Omental fat pad (tissue), 4 donors: ENCODE measurements around the gene HOXC12. TPM values are rescaled to one million over a fixed set of nuclear protein-coding genes. Genes with fewer than 3 reads are reported as not detected.

ENCODE experiments used
- ATAC-seq: fragments of 150-250 bp; one replicate; pipeline ENCODE4 v1.9.1; 2016; ENCODE audit warnings: mild to moderate bottlenecking, moderate library complexity; ENCODE audit not compliant: low FRiP score
- DNase-seq: peaks from one replicate; pipeline ENCODE4 v3.0.0-alpha.2; 2019; ENCODE audit warnings: low spot score
- CTCF ChIP-seq, 3 donors: fragments of 450-650 bp; IDR thresholded peaks; one replicate each; pipeline ENCODE4 v1.5.1; 2016 to 2017; ENCODE audit warnings: antibody characterized with exemption in 3 of 3, mild to moderate bottlenecking in 3 of 3, moderate library complexity in 2 of 3
- total RNA-seq, 4 donors: library from RNA; depleted of rRNA; stranded (reverse); fragments of >200 nt; gene quantifications; one replicate each; pipeline ENCODE4 v1.1.0, GENCODE V29; 2016

Gene HOXC12
- total RNA-seq, 4 donors from 2014 or later = not detected

GRCh38 chr12:53953831-53954693 is 641 bp upstream of the HOXC12 start:
- DNase-seq (no peak), ATAC-seq (no peak)
- TF ChIP-seq CTCF (IDR thresholded peaks at IDR 0.05) = no peak

DNA sequence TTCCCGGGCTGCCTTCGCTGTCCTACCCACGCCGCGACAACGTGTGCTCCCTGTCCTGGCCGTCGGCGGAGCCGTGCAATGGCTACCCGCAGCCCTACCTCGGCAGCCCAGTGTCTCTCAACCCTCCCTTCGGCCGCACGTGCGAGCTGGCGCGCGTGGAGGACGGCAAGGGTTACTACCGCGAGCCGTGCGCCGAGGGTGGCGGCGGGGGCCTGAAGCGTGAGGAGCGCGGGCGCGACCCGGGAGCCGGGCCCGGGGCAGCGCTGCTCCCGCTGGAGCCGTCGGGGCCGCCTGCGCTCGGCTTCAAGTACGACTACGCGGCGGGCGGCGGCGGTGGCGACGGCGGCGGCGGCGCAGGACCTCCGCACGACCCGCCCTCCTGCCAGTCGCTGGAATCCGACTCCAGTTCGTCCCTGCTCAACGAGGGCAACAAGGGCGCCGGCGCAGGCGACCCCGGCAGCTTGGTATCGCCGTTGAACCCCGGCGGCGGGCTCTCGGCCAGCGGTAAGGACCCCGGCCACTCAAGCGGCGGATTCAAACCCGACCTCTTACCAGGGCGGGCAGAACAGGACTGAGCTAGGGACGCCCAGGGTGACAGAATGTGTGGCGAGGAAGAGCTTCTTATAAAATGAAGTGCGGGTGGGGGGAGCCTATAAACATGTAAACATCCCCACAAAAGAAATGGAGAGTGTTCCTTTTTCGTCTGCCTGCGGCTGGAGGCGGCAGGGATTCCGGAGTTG is 503 bp downstream of the HOXC12 start:
- ATAC-seq = no peak
- no peak for TF ChIP-seq CTCF (IDR thresholded peaks at IDR 0.05)
- no peak for DNase-seq

DNA sequence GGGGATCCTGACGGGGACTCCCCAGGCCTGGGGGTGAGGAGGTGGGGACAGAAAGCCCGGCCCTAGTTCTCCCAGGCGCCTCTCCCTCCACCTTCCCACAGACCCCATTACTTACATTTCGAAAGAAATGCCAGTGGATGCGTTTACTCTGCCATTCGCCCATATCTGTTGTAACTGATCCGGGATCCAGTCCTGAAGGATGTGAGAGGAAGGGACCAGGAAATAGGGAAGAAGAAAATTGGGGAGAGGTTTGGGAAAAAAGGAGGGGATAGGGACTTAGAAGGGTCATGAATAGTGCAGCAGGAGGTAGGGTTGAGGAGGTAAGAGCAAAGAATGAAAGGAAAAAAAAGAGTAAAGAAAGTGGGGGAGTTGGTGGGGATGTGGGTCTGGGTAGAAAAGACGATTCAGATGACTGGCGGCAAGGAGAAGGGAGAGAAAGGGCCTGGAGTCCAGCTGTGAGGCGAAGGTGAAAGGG is 1.1 kb downstream of the HOXC12 start:
- ATAC-seq = no peak
- no peak for TF ChIP-seq CTCF (IDR thresholded peaks at IDR 0.05)
- no peak for DNase-seq

DNA sequence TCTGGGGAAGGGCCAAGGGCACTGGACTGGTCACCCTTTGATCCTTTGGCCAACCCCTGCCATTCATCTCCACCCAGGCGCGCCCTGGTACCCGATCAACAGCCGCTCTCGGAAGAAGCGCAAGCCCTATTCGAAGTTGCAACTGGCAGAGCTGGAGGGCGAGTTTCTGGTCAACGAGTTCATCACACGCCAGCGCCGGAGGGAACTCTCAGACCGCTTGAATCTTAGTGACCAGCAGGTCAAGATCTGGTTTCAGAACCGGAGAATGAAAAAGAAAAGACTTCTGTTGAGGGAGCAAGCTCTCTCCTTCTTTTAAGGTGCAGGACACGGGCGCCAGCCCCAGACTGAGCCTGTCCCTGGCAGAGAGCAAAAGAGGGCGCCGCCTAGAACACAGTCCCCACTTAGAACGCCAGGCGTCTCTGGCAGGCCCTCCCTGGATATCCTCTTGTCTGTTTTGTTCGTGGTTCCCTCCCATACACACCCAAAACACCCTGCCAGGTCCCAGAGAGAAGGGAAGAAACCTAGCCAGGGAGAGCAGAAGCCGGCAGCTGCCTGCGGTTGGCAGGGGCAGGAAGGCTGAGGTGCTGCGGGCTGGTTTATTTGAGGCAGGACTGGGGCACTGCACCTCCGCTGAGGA is 1.7 kb downstream of the HOXC12 start:
- no peak for ATAC-seq
- no peak for TF ChIP-seq CTCF (IDR thresholded peaks at IDR 0.05)
- DNase-seq = no peak

DNA sequence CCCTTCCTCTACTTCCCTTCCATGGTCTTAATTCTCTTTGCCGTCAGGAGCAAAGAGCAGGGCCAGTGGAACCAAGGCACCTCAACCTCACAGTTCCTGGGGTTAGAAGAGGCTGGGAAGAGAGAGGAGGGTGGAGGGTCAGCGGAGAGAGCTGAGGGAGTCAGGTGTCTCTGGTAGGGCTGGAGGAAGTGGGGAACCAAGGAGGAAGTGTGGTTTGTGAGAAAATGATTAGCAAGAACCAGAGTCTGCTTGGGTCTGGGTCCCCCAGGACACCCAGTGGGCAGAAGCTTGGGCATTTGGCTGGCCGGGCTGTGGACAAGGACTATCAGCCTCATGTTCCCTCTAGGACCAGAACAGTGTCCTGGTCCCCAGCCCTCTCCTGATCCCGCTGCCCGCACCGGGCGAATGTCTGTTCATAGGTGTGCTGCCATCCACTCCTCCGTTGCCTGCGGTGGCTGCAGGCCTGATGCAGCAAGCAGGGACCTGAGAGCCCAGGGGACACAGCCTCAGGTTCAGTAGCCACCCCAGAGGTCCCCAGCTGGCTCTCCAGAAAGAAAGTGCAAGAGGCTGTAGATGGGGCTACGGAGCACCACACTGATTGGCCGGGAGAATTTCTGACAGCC is 2.3 kb downstream of the HOXC12 start:
- DNase-seq (no peak), ATAC-seq (no peak)
- no peak for TF ChIP-seq CTCF (IDR thresholded peaks at IDR 0.05)

DNA sequence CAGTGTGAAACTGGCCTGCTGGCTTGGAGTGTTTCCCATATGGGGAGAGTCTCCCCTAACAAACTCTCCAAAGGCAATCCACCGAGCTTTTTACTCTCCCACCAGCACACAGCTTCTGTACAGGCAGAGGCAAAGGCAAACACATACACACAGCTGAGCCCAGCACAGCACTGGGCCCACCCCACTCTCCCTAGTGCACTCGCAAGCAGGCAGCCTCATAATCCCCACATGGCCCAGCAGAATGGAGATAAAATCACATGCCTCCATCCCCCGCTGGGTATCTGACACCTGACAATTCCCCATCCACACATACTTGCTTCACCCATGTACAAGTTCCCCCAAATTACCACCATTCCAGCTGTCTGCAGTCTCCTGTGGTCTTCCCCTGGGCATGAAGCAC is 3.4 kb downstream of the HOXC12 start:
- TF ChIP-seq CTCF (IDR thresholded peaks at IDR 0.05) = no peak
- DNase-seq (no peak), ATAC-seq (no peak)
